GM18526 (cell line): Measurements from ENCODE around the gene PSEN1.

Experiments used
- POLR2A ChIP-seq: IDR thresholded peaks from 3 replicates; pipeline ENCODE4 v1.6.1; 2011; ENCODE audit not compliant: insufficient read length; ENCODE audit errors: extremely low read depth

The PSEN1 gene

GRCh38 chr14:73240816-73241480, 104.6 kb downstream of the PSEN1 start:
- TF ChIP-seq POLR2A, result no peak

- TF ChIP-seq POLR2A, result no peak
Observed at GRCh38 chr14:73241481-73242165, 105.3 kb downstream of the PSEN1 start.

GRCh38 chr14:73242357-73242901, 106.1 kb downstream of the PSEN1 start:
- no peak for TF ChIP-seq POLR2A

- no peak for TF ChIP-seq POLR2A
Observed at GRCh38 chr14:73243341-73243740, 107.0 kb downstream of the PSEN1 start.

- no peak for TF ChIP-seq POLR2A
Observed at GRCh38 chr14:73243748-73244147, 107.4 kb downstream of the PSEN1 start.

- TF ChIP-seq POLR2A, result no peak
Observed at GRCh38 chr14:73244541-73245290, 108.4 kb downstream of the PSEN1 start.

- peak; percentile 54 for TF ChIP-seq POLR2A
Observed at GRCh38 chr14:73245480-73246325, 109.4 kb downstream of the PSEN1 start.

- no peak for TF ChIP-seq POLR2A
Observed at GRCh38 chr14:73246387-73247150, 110.3 kb downstream of the PSEN1 start.

GRCh38 chr14:73248108-73248868, 112.0 kb downstream of the PSEN1 start:
- TF ChIP-seq POLR2A, result no peak

GRCh38 chr14:73249108-73249507, 112.8 kb downstream of the PSEN1 start:
- TF ChIP-seq POLR2A, result no peak

GRCh38 chr14:73249564-73250316, 113.4 kb downstream of the PSEN1 start:
- TF ChIP-seq POLR2A, result no peak

- TF ChIP-seq POLR2A, result no peak
Observed at GRCh38 chr14:73250317-73250713, 114.0 kb downstream of the PSEN1 start.
